Stimulated activated CD4-positive, alpha-beta T cell treated with anti-CD3 and anti-CD28 coated beads, Interleukin-1b, Interleukin-23, amount 100 ng/mL, for 24 hours (primary cell): ENCODE results near the gene IQSEC1.

ENCODE experiments used
- DNase-seq, 4 experiments: peaks; one replicate each; pipeline ENCODE4 v3.0.0-alpha.2; 2020; ENCODE audit warnings: low read depth in 4 of 4, low spot score in 1 of 4

The IQSEC1 gene

GRCh38 chr3:13107661-13108060 lies 34.4 kb upstream of the IQSEC1 start:
- no peak for DNase-seq

GRCh38 chr3:13106308-13107001 lies 33.2 kb upstream of the IQSEC1 start:
- no peak for DNase-seq

GRCh38 chr3:13105896-13106250 lies 32.6 kb upstream of the IQSEC1 start:
- DNase-seq = no peak

GRCh38 chr3:13105181-13105895 lies 32.1 kb upstream of the IQSEC1 start:
- DNase-seq = no peak

GRCh38 chr3:13104511-13104910 lies 31.3 kb upstream of the IQSEC1 start:
- DNase-seq = no peak

- no peak for DNase-seq
Observed at GRCh38 chr3:13103416-13104058, 30.3 kb upstream of the IQSEC1 start.

- DNase-seq = no peak
Observed at GRCh38 chr3:13102386-13103345, 29.4 kb upstream of the IQSEC1 start.

GRCh38 chr3:13099707-13100106 lies 26.5 kb upstream of the IQSEC1 start:
- no peak for DNase-seq

GRCh38 chr3:13098192-13098988 lies 25.2 kb upstream of the IQSEC1 start:
- no peak for DNase-seq

- no peak for DNase-seq
Observed at GRCh38 chr3:13096356-13096755, 23.1 kb upstream of the IQSEC1 start.

GRCh38 chr3:13095408-13095937 lies 22.2 kb upstream of the IQSEC1 start:
- no peak for DNase-seq

GRCh38 chr3:13093687-13094086 lies 20.5 kb upstream of the IQSEC1 start:
- DNase-seq = no peak

- no peak for DNase-seq
Observed at GRCh38 chr3:13092621-13093617, 19.7 kb upstream of the IQSEC1 start.

GRCh38 chr3:13091898-13092611 lies 18.8 kb upstream of the IQSEC1 start:
- DNase-seq = peak; percentile 56 to 79 (median 68)

GRCh38 chr3:13088028-13089006 lies 15.1 kb upstream of the IQSEC1 start:
- no peak for DNase-seq

GRCh38 chr3:13087320-13087990 lies 14.2 kb upstream of the IQSEC1 start:
- DNase-seq = no peak
